Measurements from ENCODE around the gene DARS1.

GRCh38 chr2:136005462-136006196, 20.2 kb upstream of the DARS1 start:
- TF ChIP-seq CTCF (IDR thresholded peaks at IDR 0.05; ENCODE audit: low read depth, low read length): no peak
- TF ChIP-seq EZH2phosphoT487 (IDR thresholded peaks at IDR 0.05; ENCODE audit: low read depth): no peak
